CD4-positive, alpha-beta T cell treated with Interleukin-1 beta for 1 hour (primary cell): Measurements from ENCODE around the gene BTBD9.

ENCODE experiments used
- DNase-seq, 2 donors: peaks; one replicate each; pipeline ENCODE4 v3.0.0-alpha.2; 2020 to 2022

BTBD9 gene

GRCh38 chr6:38639498-38640215 lies at the start of gene BTBD9:
TSS of gene BTBD9 (minus strand) at chr6:38639929.
- DNase-seq = peak; percentile 85 to 90

GRCh38 chr6:38688579-38689087 lies 48.9 kb upstream of the BTBD9 start:
- DNase-seq = peak in 1 of 2 donors; percentile 18

- no peak for DNase-seq
Measured at GRCh38 chr6:38687549-38687948, 47.8 kb upstream of the BTBD9 start.

GRCh38 chr6:38687043-38687353 lies 47.3 kb upstream of the BTBD9 start:
- no peak for DNase-seq

GRCh38 chr6:38686270-38687042 lies 46.7 kb upstream of the BTBD9 start:
- DNase-seq = no peak

- no peak for DNase-seq
Measured at GRCh38 chr6:38684904-38685303, 45.2 kb upstream of the BTBD9 start.

- DNase-seq = no peak
Measured at GRCh38 chr6:38684237-38684636, 44.5 kb upstream of the BTBD9 start.

- DNase-seq = no peak
Measured at GRCh38 chr6:38681850-38682249, 42.1 kb upstream of the BTBD9 start.

- DNase-seq = no peak
Measured at GRCh38 chr6:38679668-38680067, 39.9 kb upstream of the BTBD9 start.

- DNase-seq = no peak
Measured at GRCh38 chr6:38678178-38678760, 38.5 kb upstream of the BTBD9 start.

- no peak for DNase-seq
Measured at GRCh38 chr6:38676974-38677544, 37.3 kb upstream of the BTBD9 start.

GRCh38 chr6:38676236-38676973 lies 36.7 kb upstream of the BTBD9 start:
- no peak for DNase-seq

- peak; percentile 1 to 9 for DNase-seq
Measured at GRCh38 chr6:38673397-38674165, 33.9 kb upstream of the BTBD9 start.

- peak; percentile 29 to 53 for DNase-seq
Measured at GRCh38 chr6:38671885-38672467, 32.2 kb upstream of the BTBD9 start.

GRCh38 chr6:38658418-38659167 lies 18.9 kb upstream of the BTBD9 start:
- DNase-seq = no peak

GRCh38 chr6:38656896-38657295 lies 17.2 kb upstream of the BTBD9 start:
- DNase-seq = no peak

GRCh38 chr6:38654263-38654662 lies 14.5 kb upstream of the BTBD9 start:
- no peak for DNase-seq

GRCh38 chr6:38651121-38651784 lies 11.5 kb upstream of the BTBD9 start:
- no peak for DNase-seq

- DNase-seq = no peak
Measured at GRCh38 chr6:38650207-38650752, 10.6 kb upstream of the BTBD9 start.

GRCh38 chr6:38649744-38650143 lies 10.0 kb upstream of the BTBD9 start:
- DNase-seq = no peak
